ENCODE results near the gene KPNA5.

KPNA5 gene

DNA sequence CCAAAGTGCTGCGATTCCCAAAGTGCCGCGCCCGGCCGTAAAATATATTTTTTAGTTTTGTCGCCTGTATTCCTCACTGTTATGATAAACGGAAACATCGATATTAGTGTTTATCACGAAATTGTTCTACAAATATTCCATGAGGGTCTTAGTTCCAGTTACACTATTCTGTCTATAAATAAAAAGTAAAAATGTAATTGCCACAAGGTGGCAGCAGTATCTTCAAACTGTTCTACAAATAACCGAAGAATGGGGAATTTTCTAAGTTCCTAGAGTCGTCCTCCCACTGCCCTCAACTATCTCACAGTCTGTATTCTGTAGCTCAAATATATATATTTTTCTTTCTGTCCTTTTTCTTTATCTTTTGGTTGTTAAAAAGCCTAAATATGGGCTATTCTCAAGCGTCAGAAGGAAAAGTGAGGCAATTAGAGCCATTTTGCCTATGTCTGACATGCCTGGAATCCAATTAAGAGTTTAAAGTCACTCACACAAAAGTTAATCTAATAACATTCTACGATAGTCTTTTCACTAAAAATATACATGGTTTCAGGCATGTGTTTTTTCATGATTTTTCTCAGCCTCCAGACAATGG, 98.7 kb downstream of the KPNA5 start:
- no peak for DNase-seq (ENCODE audit: low read depth in 2 of 2, low spot score in 1 of 2)

DNA sequence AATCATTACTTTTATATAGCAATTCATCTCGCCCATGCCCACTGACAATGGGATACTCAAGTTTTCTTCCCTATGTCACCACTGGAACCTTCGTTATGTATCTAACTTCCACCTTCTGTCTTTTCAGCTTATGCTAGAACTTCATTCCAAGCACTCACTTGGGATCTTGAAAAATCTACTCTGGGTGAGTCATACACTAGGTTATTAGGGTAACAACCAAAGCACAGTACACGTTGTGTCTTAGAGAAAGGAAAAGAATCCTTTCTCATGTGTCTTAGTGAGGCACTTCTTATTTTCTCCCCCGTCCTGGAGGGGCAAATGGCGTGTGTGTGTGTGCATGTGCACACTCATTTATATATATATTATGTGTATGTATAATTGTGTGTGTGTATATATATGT, 102.8 kb downstream of the KPNA5 start:
- no peak for DNase-seq (ENCODE audit: low read depth in 2 of 2, low spot score in 1 of 2)

Measured in stimulated activated CD8-positive, alpha-beta memory T cell treated with anti-CD3 and anti-CD28 coated beads, Interleukin-4, amount 100 ng/mL, for 4 hours (primary cell).